ENCODE data around the gene CILP2.

DNA sequence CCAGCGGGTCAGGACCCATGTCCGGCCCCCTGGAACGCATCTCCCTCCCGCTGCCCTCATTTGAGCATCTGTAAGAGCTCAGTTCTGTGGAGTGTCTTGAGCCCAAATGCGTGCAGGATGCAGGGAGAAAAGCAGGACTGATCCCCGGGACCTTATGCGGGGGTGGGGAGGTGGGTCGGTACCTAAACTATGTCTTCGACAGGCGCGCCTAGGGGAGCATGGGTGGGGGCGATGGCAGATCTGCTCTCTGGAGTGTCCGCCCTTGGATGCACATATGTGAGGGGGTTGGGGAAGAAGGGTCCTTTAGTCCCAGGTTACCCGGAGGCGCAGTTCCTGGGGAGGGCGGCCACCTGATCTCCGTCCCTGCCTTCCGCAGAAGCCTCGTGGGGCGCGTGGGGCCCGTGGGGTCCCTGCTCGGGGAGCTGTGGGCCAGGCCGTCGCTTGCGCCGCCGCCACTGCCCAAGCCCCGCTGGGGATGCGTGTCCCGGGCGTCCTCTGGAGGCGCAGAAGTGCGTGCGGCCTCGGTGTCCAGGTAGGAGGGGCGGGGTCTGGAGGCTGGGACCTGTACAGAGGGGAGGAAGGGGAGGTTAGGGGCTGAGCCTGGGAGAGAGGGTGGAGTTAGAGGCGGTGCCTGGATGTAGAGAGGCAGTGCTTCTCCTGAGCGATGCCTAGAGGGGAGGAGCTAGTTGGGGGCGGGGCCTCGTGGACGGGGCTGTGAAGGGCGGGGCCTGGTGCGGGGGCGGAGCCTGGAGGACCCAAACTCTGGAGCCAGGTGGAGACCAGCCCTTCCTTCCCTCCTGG is 2.9 kb downstream of the CILP2 start:
- TF ChIP-seq, protein P1, sequence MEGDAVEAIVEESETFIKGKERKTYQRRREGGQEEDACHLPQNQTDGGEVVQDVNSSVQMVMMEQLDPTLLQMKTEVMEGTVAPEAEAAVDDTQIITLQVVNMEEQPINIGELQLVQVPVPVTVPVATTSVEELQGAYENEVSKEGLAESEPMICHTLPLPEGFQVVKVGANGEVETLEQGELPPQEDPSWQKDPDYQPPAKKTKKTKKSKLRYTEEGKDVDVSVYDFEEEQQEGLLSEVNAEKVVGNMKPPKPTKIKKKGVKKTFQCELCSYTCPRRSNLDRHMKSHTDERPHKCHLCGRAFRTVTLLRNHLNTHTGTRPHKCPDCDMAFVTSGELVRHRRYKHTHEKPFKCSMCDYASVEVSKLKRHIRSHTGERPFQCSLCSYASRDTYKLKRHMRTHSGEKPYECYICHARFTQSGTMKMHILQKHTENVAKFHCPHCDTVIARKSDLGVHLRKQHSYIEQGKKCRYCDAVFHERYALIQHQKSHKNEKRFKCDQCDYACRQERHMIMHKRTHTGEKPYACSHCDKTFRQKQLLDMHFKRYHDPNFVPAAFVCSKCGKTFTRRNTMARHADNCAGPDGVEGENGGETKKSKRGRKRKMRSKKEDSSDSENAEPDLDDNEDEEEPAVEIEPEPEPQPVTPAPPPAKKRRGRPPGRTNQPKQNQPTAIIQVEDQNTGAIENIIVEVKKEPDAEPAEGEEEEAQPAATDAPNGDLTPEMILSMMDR (IDR thresholded peaks at IDR 0.05): no peak
- TF ChIP-seq POLR2A (IDR thresholded peaks at IDR 0.05) (no peak), POLR2AphosphoS5 (IDR thresholded peaks at IDR 0.05) (no peak)
